Upper lobe of left lung (tissue), 4 donors: ENCODE results near the gene EDC4.

Source experiments
- EP300 ChIP-seq, 4 donors: sonication (generic); formaldehyde crosslinking; IDR thresholded peaks; one replicate each; pipeline ENCODE4 v1.5.1; 2017; ENCODE audit warnings: antibody characterized with exemption in 4 of 4, control low read depth in 2 of 4
- TF ChIP-seq, protein P1 (sequence below), 6 experiments: fragments of 450-650 bp in 4 of 6; fragments of 200-600 bp in 2 of 6; sonication (generic) in 2 of 6; IDR thresholded peaks; one replicate each; pipeline ENCODE4 v1.5.1; 2016 to 2019; ENCODE audit warnings: antibody characterized with exemption in 6 of 6

DNA sequence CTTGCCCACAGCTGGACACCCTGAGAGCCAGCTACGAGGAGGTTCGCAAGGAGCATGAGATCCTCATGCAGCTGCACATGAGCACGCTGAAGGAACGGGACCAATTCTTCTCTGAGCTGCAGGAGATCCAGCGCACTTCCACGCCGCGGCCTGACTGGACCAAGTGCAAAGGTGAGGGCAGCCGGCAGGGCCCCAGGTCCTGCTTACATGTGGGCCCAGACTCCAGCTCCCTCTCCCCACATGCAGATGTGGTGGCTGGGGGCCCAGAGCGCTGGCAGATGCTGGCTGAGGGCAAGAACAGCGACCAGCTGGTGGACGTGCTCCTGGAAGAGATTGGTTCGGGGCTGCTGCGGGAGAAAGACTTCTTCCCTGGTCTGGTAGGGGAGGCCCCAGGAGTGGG, 46.9 kb upstream of the EDC4 start:
- TF ChIP-seq, protein P1, sequence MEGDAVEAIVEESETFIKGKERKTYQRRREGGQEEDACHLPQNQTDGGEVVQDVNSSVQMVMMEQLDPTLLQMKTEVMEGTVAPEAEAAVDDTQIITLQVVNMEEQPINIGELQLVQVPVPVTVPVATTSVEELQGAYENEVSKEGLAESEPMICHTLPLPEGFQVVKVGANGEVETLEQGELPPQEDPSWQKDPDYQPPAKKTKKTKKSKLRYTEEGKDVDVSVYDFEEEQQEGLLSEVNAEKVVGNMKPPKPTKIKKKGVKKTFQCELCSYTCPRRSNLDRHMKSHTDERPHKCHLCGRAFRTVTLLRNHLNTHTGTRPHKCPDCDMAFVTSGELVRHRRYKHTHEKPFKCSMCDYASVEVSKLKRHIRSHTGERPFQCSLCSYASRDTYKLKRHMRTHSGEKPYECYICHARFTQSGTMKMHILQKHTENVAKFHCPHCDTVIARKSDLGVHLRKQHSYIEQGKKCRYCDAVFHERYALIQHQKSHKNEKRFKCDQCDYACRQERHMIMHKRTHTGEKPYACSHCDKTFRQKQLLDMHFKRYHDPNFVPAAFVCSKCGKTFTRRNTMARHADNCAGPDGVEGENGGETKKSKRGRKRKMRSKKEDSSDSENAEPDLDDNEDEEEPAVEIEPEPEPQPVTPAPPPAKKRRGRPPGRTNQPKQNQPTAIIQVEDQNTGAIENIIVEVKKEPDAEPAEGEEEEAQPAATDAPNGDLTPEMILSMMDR (IDR thresholded peaks at IDR 0.05): no peak
- no peak for TF ChIP-seq EP300 (IDR thresholded peaks at IDR 0.05)
